ENCODE measurements around the gene KLK7. TPM values are rescaled to one million over a fixed set of nuclear protein-coding genes. Genes with fewer than 3 reads are reported as not detected.
"Not testable (repeated sequence)": the region's sequence is repeated elsewhere in the genome, so short reads cannot be mapped to it uniquely, and the experiment has no call there.

KLK7 gene
- total RNA-seq, 2 donors from 2014 or later, result not detected

DNA sequence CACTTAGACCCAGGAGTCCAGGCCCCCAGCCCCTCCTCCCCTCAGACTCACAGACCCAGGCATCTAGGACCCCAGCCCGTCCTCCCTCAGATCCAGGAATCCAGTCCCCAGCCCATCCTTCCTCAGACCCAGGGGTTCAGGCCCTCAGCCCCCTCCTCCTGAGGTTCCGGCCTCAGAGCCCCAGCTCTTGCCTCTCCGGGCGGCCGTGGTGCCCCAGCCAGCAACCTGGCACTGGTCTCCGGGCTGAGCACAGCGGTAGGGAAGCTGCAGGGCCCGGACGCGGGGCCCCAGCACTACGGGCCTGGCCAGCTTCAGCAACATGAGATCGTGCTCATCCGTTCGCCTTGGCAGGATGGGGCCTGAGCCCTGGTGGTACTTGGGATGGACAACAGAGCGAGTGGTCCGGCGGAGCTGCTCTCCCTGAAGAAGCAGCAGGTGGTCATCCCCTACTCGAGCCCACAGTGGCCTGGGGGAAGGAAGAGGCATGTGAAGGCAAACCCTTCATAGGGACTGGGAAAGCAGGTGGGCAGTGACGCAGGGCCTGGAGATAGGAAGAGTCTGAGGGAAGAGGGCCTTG is 32.1 kb upstream of the KLK7 start:
- ATAC-seq, result no peak
- intact Hi-C loops (cut with DNase I, micrococcal nuclease), result no loop called here

DNA sequence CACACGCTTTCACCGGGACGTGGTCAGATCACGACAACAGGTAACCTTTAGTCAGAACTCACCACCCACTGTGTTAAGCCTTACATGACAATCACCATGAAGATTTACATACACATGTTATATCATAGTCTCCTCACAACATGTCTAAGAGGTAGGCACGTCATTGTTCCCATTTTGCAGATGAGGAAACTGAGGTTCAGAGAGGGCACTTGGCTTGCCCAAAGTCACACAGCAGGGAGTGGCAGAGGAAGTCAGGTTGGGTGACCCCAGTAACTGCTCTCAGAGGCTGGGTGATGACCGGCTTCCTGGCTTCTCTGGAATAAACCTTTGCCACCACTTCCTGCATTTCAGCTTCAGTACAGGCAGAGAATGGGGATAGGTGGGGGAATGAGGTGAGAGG is 30.5 kb upstream of the KLK7 start:
- ATAC-seq, result no peak
- no peak for DNase-seq
- intact Hi-C loops (cut with DNase I, micrococcal nuclease), result no loop called here

More for the DNA sequence above, 32.1 kb upstream of the KLK7 start:
- no peak for DNase-seq

DNA sequence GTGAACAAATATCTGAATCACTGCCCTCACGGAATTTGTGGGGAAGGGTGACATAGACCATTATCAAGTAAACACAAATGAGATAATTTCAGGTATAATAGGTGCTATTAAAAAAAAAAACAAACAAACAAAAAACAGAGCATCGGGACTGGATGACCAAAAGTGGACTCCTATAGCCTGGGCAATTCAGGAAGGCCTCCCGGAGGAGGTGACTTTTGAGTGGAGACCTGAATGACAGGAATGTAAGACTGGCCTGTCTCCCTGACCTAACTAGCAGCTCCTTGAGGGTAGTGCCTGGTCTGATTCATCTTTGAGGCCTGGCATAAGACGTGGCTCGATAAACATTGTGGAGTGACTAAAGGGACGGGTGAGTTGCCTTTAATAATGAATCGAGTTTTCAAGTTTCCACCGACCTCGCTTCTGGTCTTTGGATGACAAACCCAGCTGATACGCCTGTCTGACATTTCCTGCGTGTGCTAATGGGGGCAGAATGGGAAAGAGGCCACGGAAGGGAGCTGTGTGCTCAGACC is 29.0 kb upstream of the KLK7 start:
- DNase-seq (no peak), ATAC-seq (no peak)
- intact Hi-C loops (cut with DNase I, micrococcal nuclease), result no loop called here

DNA sequence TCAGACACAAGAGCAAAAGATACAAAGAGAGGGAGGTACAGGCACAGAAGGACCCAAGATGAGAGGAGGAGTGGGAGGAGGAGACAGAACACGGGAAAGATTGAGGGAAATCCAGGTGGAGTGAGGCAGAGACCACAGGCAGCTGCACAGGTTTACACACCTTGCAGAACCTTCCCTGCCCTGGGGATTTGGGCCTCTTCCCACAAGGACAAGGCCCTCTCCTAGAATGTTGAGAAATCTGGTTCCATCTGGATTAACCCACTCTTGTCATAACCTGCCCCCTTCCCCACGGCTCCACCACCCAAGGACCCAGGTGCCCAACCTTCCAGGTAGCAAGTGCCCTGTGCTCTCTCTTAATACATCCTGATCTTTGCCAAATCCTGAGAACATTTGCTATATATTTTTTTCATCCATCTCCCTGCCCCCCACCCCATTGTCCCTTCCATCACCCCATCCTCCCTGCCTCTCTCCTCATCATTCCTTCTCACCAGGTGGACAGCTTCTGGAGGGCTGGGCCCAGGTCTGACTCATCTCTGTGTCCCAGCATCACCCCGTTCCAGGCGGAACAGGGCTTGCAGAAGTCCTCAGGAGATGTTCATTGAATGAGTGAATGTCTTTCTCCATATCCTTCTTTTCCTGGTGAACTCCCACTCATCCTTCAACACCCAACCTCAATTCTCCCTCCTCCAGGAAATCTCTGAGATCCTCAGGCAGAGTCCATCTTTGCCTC is 26.5 kb upstream of the KLK7 start:
- ATAC-seq (no peak), DNase-seq (no peak)
- intact Hi-C loops (cut with DNase I, micrococcal nuclease), result no loop called here

DNA sequence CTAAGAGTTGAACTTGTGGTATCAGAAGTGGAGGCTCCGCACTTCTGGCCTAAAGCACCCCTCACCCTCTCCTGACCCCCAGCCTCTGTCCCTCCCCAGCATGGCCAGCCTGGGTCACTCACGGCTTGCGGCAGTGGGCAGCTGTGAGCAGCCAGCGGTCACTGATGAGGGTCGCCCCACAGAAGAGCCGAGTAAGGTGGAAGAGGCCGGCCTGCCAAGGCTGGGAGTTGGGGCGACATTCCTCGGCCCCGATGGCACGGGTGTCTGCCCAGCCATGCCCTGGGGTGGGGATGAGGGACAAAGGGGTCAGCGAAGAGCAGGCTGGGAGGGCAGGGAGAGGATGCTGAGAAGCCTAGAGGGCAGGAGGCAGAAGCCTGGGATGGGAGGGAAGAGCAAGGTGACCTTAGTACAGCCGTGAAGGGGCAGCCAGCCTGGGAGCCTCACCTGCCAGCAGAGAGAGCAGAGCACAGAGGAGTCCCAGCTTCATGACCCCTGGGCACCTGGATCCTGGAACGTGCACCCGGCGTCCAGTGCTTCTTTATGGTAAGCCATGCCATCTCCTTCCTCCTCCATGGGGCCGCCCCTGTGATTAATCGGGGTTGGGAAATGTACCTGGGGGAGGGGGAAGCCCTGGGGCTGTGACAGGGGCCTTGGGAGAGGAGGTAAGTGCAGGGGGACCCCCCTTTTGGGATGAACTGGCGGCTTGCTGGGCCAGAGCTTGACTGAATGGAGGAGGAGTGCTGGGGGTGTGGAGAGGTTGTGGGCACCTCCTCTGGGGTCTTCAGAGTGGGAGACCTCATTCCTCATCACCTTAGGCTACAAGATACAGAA is 25.6 kb upstream of the KLK7 start:
- DNase-seq (no peak), ATAC-seq (no peak)
- intact Hi-C loops (cut with DNase I, micrococcal nuclease), result no loop called here

DNA sequence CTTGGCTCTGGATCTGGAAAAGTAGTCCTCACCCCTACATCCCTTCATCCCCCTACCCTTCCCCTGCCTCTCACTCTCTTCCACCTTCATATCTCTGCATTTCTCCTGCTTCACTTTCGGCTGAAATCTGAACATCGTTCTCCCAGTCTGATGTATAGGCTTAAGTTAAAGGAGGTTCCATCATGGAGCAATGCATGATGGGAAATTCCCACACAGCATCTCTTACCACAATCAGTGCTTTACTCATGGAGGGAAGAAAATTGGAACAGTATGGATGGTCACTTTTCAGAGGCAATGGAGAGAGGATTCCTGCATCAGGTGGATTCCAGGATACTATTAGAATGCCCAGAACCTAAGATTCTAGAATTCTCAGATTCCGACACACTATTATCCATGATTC is 23.8 kb upstream of the KLK7 start:
- DNase-seq, result no peak
- no peak for ATAC-seq
- intact Hi-C loops (cut with DNase I, micrococcal nuclease), result no loop called here

DNA sequence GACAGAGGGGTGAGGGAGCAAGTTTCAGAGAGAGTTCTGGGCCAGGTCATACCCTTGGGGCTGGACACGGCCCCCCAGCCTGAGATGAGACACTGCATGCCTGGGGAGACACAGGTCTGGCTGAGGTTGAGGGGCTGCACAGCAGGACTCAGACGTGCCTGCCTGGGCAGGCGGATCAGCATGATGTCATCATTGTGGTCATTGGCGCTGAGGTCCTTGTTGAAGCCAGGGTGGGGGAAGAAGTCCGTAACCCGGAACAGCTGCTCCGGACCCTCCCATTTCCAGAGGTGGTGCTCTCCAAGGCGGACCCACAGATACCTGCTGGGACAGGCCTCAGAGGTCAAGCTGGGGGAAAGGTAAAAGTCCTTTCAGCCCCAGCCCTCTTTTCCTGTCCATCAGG is 22.7 kb upstream of the KLK7 start:
- no peak for DNase-seq
- intact Hi-C loops (cut with DNase I, micrococcal nuclease), result no loop called here

DNA sequence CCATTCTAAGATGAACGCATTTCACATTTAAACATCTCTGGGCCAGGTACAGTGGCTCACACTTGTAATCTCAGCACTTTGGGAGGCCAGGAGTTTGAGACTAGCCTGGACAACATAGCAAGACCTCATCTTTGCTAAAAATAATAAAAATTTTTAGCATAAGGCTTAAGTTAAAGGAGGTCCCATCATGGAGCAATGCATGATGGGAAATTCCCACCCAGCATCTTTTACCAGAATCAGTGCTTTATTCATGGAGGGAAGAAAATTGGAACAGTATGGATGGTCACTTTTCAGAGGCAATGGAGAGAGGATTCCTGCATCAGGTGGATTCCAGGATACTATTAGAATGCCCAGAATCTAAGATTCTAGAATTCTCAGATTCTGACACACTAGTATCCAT is 21.5 kb upstream of the KLK7 start:
- ATAC-seq (no peak), DNase-seq (no peak)
- intact Hi-C loops (cut with DNase I, micrococcal nuclease), result no loop called here

More for the DNA sequence above, 22.7 kb upstream of the KLK7 start:
- no peak for ATAC-seq

DNA sequence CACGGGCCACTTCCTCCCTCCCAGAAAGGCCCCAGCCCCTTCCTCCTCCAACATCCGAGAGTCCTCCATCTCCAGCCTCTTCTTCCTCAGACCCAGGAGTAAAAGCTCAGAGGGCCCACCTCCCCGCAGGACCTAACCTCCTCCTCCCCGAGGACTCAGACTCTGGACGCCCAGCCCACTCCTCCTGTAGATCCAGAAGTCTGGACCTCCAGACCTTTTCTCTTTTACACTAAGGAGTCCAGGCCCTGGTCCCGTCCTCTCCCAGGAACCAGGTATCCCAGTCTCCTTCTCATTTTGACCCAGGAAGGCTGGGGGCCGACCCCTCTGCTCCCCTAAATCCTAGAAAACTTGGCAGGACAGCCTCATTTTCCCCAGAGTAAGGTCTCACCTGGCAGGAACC is 19.6 kb upstream of the KLK7 start:
- intact Hi-C loops (cut with DNase I, micrococcal nuclease), result no loop called here
- DNase-seq (no peak), ATAC-seq (no peak)

DNA sequence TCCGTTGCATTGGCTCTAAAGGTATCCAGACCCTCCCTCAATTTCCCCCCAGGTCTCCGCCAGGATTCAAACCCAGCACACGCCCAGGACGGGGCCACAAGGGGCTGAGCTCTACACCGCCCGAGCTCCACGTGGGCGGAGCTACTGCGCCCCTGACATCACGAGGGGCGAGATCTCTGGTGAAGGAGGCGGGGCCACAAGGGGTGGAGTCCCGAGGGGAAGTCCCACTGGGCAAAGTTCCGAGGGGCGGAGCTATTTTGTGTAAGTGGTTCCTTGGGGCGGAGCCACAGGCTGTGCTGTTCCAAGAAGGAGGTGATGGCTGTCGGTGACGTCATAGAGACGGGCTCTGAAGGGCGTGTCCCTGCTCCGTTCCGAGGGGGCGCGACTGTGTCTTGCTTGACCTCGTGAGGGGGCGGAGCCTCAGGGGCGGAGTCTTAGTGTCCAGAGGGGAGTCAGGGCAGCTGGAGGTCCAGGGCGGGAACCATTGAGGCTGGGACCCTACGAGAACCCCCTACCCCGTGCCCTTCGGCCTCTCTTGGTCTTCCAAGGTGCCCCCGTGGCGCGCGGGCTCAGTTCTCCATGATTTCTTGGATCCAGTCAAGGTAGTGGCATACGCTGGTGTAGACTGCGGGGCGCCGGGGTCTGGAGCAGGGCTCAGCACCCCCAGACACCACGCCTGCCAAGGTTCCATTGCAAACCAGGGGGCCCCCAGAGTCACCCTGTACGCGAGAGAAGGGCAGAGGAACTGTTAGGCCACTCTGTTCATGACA is 19.0 kb upstream of the KLK7 start:
- intact Hi-C loops (cut with DNase I, micrococcal nuclease), result no loop called here
- peak in 1 of 2 donors; percentile 24 for DNase-seq
- no peak for ATAC-seq

DNA sequence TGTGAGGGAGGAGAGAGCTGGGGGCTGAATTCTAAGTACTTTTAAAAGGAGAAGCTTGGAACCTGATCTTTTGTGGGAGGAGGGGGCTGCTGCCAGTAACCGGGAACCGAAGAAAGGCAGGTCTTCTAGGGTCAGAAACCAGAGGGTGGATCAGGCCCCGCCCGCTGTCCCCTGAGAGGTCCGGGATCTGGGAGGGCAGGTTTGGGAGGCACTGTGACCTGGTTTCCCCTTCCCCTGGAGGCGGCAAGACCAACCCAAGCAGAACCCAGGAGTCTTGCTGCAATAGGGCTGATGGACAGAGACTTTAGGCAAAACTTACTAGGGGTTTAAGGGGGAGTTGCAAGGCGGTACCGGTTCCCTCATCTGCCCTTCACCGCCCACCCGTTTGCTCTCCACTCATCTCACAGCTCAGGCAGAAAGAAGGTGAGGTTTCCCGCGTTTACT is 18.4 kb upstream of the KLK7 start:
- no peak for ATAC-seq
- intact Hi-C loops (cut with DNase I, micrococcal nuclease), result no loop called here
- DNase-seq, result no peak

DNA sequence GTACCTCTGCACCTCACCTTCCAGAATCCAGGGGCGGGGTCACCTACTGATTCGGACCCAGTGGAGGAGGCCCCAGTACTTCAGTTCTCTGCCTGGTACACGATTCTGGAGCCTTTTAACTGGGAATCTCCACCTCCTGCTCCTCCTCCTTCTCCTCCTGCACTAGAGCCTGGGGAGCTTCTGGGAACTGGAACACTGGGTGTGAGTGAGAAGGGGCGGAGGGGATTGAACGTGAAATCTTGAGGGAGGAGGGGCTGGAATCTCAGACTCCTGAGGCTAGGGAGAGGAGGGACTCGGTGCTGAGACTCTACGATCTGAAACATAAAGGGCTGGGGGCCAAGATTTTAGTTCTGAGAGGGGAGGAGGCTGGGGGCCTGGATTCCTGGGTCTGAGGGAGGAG is 17.8 kb upstream of the KLK7 start, which contains the start of gene KLK8:
TSS of gene KLK8 (minus strand) at position 90 of the 400 bp plus-strand sequence. CDS start 437 bp downstream, outside the sequence.
- ATAC-seq, result no peak
- no peak for DNase-seq
- intact Hi-C loops (cut with DNase I, micrococcal nuclease), result no loop called here

DNA sequence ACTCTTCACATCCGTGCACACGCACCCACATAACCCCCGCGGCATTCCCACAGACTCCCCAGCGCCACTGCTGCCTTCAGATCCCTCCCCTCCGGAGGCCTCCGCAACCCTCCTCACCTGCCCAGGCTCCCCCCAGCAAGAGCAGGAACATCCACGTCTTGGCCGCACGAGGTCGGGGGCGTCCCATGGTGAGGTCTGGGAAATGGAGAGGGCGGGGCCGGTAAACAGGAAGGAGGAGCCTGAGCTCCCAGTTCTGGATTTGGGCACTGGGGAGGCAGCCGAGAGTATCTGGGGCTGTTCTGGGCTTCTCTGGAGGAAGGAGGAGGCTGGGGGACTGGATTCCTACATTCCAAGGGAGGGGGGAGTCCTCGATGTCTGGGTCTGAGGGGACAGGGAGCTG is 17.3 kb upstream of the KLK7 start:
- intact Hi-C loops (cut with DNase I, micrococcal nuclease), result no loop called here
- ATAC-seq, result no peak

DNA sequence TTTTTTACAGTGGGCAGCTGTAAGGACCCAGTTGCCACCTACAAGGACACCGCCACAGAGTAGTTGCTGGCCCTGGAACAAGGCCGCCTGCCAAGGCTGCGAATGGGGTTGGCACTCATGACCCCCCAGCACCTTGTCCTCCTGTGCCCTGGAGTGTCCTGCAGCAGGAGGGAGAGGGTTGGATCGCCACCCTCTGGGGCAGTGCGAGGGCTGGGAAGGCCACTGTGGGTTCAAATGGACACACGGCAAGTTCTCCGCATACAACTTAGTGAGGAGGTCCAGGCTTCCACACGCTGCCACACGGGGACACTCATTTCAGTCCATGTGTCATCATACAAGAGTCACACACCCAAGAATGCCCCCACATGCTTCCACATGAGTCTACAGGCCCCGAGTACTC is 16.7 kb upstream of the KLK7 start:
- ATAC-seq (no peak), DNase-seq (no peak)
- intact Hi-C loops (cut with DNase I, micrococcal nuclease), result no loop called here

More for the DNA sequence above, 17.3 kb upstream of the KLK7 start:
- no peak for DNase-seq

DNA sequence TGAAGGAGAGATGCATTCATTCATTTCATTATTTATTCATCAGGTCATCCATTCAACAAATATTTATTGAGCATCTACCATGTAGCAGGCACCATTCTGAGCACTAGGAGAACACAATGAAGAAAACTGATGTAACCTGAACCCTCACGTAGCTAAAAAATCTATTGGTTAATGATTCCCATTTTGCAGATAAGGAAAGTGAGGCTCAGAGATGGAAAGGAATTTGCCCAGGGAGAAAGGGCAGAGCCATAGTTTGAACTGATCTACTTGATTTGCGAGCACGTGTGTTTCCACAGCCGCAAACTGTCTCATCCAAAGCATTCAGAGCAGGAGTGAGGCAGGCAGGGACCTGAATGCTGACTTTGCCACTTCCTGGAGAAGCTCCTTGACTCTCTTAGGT is 15.0 kb upstream of the KLK7 start:
- DNase-seq (no peak), ATAC-seq (no peak)
- intact Hi-C loops (cut with DNase I, micrococcal nuclease), result no loop called here

DNA sequence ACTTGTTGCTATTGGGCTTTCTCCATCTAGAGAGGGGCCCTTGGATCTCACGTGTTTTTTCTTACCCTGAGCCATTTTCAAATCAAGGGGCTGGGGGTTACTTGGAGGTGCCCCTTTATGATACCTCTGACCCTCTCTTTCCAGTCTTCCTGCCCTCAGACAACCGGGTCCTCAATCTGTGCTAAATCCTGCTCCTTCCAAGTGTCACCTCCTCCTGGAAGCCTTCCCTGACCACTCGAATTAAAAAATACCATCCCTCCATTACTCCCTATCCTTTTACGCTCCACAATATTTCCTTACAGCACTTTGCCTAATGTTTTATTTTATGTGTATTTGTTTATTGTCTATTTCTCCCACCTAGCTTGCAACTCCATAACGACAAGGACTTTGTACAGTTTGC is 14.3 kb upstream of the KLK7 start:
- DNase-seq (no peak), ATAC-seq (no peak)
- intact Hi-C loops (cut with DNase I, micrococcal nuclease), result no loop called here

DNA sequence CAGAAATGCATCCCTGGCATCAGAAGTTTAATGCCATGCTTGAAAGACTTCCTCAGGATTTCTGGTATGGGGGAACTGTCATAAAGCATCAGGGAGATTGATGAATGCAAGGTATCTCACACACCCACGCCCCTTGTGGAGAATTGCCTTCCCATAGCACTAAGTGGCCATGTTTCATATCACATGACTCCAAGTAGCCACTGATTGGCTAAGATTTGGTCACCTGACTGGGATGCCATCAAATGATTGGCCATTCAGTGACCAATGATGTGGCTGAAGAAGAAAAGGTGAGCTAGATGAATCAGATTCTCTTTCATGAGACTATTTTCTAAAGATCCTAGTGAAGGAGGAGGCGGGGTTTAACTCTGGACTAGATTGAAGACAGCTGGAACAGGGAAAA is 10.4 kb upstream of the KLK7 start:
- ATAC-seq (no peak), DNase-seq (no peak)
- intact Hi-C loops (cut with DNase I, micrococcal nuclease), result no loop called here

DNA sequence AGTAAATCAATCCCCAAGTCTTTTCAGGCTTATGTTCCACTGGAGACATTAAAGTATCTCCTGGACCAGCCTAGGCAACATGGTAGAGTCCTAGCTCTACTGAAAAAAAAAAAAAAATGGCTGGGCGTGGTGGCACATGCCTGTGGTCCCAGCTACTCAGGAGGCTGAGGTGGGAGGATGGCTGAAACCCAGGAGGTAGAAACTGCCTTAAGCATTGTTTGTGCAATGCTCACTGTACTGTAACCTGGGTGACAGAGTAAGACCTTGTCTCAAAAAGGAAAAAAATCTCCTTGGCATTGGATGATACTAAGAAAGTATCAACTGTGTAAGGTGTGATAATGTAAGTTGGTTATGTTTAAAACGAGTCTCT is 8.9 kb upstream of the KLK7 start:
- no peak for ATAC-seq
- DNase-seq, result no peak
- intact Hi-C loops (cut with DNase I, micrococcal nuclease), result no loop called here

DNA sequence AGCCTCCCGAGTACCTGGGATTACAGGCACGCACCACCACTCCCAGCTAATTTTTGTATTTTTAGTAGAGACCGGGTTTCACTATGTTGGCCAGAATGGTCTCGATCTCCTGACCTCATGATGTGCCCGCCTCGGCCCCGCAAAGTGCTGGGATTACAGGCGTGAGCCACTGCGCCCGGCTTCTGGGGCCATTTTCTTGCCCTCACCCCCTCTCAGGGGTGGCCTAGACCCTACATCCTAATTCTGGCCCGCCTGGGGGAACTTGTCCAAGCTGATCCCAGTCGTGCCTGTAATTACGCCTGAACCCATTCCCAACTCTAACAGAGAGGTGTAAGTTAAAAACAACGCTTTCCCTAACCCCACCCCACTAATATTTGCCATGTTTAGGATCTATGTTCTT is 699 bp upstream of the KLK7 start:
- DNase-seq; ATAC-seq; intact Hi-C loops (cut with DNase I, micrococcal nuclease): not testable (repeated sequence)

Measured in left colon (tissue), 2 donors.